Smooth muscle cell (in vitro differentiated cells): ENCODE measurements around the gene GRP. TPM values are rescaled to one million over a fixed set of nuclear protein-coding genes. Genes with fewer than 3 reads are reported as not detected.

ENCODE experiments used
- DNase-seq: peaks from one replicate; lab custom pipeline; 2025; ENCODE audit not compliant: unreplicated experiment; lab: John Stamatoyannopoulos, UW
- H2AFZ ChIP-seq: fragments of 200-600 bp; sonication (generic); 2 replicates; pipeline ENCODE4 v1.6.0; 2016; ENCODE audit warnings: antibody characterized with exemption, low read depth, mild to moderate bottlenecking
- H3F3A ChIP-seq: fragments of 200-600 bp; sonication (generic); 2 replicates; pipeline ENCODE4 v1.6.0; 2017; ENCODE audit warnings: antibody characterized with exemption, low read depth
- H3K27ac ChIP-seq: fragments of 200-600 bp; sonication (generic); 2 replicates; pipeline ENCODE4 v1.5.1; 2016; ENCODE audit warnings: low read depth, mild to moderate bottlenecking
- H3K27me3 ChIP-seq: fragments of 200-600 bp; sonication (generic); 2 replicates; pipeline ENCODE4 v1.6.1; 2016; ENCODE audit warnings: low read depth, mild to moderate bottlenecking
- H3K36me3 ChIP-seq: fragments of 200-600 bp; sonication (generic); 2 replicates; pipeline ENCODE4 v1.5.1; 2016; ENCODE audit warnings: low read depth
- H3K4me1 ChIP-seq: fragments of 200-600 bp; sonication (generic); 2 replicates; pipeline ENCODE4 v1.5.1; 2016; ENCODE audit warnings: low read depth
- H3K4me2 ChIP-seq: fragments of 200-600 bp; sonication (generic); 2 replicates; pipeline ENCODE4 v1.6.0; 2016; ENCODE audit warnings: mild to moderate bottlenecking
- H3K4me3 ChIP-seq: fragments of 200-600 bp; sonication (generic); 2 replicates; pipeline ENCODE4 v1.5.1; 2016; ENCODE audit warnings: mild to moderate bottlenecking
- H3K79me2 ChIP-seq: fragments of 200-600 bp; sonication (generic); 2 replicates; pipeline ENCODE4 v1.6.0; 2016; ENCODE audit warnings: low read depth, mild to moderate bottlenecking
- H3K9ac ChIP-seq: fragments of 200-600 bp; sonication (generic); 2 replicates; pipeline ENCODE4 v1.6.0; 2016; ENCODE audit warnings: low read depth
- H3K9me3 ChIP-seq: fragments of 200-600 bp; sonication (generic); replicated peaks from 2 replicates; pipeline ENCODE4 v1.5.1; 2016; ENCODE audit warnings: low read depth
- H4K20me1 ChIP-seq: fragments of 200-600 bp; sonication (generic); 2 replicates; pipeline ENCODE4 v1.6.0; 2016; ENCODE audit warnings: low read depth
- WGBS: methylation state at CpG from one replicate; pipeline ENCODE4 v1.1.7; 2016; ENCODE audit warnings: low lambda C conversion rate; 5-methylcytosine and 5-hydroxymethylcytosine counted together
- polyA plus RNA-seq: library from polyadenylated mRNA; unstranded; fragments of >200 nt; fragmentation: Nextera tagmentation; extraction: Ambion mirVana; gene quantifications from 2 replicates; pipeline ENCODE4 v1.2.1, GENCODE V29; 2016
- total RNA-seq: library from RNA; depleted of rRNA; stranded (reverse); fragments of >200 nt; gene quantifications from 2 replicates; pipeline ENCODE4 v1.2.3, GENCODE V29; 2014
- TF ChIP-seq, protein P1 (sequence below): fragments of 200-600 bp; sonication (generic); IDR thresholded peaks from 2 replicates; pipeline ENCODE4 v1.5.1; 2017; ENCODE audit warnings: borderline replicate concordance, mild to moderate bottlenecking, antibody characterized with exemption; ENCODE audit not compliant: insufficient read depth, poor library complexity, severe bottlenecking

GRP gene
- total and polyA plus RNA-seq, 2 experiments from 2014 or later = 1.0 TPM; not detected in 1

DNA sequence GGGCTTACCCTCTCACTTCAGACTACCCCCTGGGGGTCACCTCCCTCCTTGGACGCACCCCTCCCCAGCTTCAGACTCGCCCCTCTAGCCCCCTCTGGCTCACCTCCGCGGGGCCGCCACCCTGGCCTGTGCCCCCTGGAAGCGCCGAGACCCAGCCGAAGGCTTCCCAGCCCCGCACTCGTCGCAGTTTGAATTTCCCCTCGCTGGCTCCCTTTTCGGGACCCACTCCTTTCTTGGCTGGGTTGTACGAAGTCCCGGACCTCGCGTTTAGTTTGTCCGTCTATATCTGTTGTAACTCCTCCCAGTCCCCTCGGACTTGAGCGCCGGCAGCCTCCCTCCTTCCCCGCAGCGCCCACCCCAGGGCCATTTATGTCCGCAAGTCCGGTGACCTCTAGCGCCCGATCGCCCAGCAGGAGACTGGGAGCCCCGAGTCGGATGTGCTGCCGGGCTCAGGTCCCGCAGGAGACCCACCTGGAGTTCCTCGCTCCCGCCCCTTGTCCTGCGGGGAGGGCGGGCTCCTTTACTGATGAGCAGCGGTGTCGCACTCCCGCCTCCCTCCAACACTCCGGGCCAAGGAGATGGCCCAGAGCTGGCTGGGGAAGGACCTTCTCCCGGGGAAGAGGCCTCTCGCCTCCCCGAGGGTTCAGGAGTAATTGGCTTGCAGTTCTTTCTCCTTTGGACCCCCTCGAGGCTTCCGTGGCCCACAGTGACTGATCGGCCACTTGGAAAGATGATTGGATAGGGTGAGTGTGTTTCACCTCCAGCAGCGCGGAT lies 54.0 kb downstream of the GRP start:
- Histone ChIP-seq H4K20me1 (no peaks in the 10 kb centered on the region), H3K36me3 (no peaks in the 10 kb centered on the region), H3K79me2 (no peaks in the 10 kb centered on the region), H3K4me2 (peak overlapping the region; percentile 67), H3K27ac (no peak overlapping the region), H3F3A (no peaks in the 10 kb centered on the region), H3K4me3 (no peak overlapping the region), H3K9me3 (no peaks in the 10 kb centered on the region), H3K4me1 (peaks cover 34% of the 10 kb centered on the region), H2AFZ (no peak overlapping the region), H3K9ac (no peak overlapping the region), H3K27me3 (peaks cover 1% of the 10 kb centered on the region)
- TF ChIP-seq, protein P1, sequence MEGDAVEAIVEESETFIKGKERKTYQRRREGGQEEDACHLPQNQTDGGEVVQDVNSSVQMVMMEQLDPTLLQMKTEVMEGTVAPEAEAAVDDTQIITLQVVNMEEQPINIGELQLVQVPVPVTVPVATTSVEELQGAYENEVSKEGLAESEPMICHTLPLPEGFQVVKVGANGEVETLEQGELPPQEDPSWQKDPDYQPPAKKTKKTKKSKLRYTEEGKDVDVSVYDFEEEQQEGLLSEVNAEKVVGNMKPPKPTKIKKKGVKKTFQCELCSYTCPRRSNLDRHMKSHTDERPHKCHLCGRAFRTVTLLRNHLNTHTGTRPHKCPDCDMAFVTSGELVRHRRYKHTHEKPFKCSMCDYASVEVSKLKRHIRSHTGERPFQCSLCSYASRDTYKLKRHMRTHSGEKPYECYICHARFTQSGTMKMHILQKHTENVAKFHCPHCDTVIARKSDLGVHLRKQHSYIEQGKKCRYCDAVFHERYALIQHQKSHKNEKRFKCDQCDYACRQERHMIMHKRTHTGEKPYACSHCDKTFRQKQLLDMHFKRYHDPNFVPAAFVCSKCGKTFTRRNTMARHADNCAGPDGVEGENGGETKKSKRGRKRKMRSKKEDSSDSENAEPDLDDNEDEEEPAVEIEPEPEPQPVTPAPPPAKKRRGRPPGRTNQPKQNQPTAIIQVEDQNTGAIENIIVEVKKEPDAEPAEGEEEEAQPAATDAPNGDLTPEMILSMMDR = no peak
- 4% methylated on average over 39 of the region's 48 CpGs for WGBS
- DNase-seq = no peak

DNA sequence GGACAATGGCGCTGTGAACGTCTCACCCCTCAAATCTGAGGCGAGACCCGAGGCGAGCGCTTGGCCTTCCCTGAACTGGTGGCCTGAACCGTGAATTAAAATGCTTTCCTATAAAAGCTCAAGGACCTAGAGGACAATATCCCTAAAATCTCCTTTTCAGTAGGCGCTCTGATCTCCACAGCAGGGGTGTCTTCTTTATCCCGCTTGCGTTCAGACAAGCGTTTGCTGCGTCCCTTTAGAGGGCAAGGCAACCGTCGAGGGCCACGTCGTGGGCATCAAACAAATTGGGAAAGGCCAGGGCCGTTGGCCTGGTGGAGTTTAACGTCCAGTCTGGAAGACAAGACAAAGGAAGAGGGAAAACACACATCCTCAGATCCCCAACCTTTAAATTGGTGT lies 54.6 kb downstream of the GRP start:
- TF ChIP-seq, protein P1 = no peak
- no peak overlapping the region for H3K27ac ChIP-seq
- H3F3A ChIP-seq = no peaks in the 10 kb centered on the region
- no peaks in the 10 kb centered on the region for H3K9me3 ChIP-seq
- H3K4me3 ChIP-seq = no peak overlapping the region
- H3K9ac ChIP-seq = no peak overlapping the region
- no peak overlapping the region for H3K4me2 ChIP-seq
- no peak for DNase-seq
- H3K4me1 ChIP-seq = peaks cover 34% of the 10 kb centered on the region
- H4K20me1 ChIP-seq = no peaks in the 10 kb centered on the region
- no peak overlapping the region for H2AFZ ChIP-seq
- H3K27me3 ChIP-seq = no peaks in the 10 kb centered on the region
- 8% methylated on average over 18 of the region's 18 CpGs for WGBS
- H3K36me3 ChIP-seq = no peaks in the 10 kb centered on the region
- no peaks in the 10 kb centered on the region for H3K79me2 ChIP-seq

DNA sequence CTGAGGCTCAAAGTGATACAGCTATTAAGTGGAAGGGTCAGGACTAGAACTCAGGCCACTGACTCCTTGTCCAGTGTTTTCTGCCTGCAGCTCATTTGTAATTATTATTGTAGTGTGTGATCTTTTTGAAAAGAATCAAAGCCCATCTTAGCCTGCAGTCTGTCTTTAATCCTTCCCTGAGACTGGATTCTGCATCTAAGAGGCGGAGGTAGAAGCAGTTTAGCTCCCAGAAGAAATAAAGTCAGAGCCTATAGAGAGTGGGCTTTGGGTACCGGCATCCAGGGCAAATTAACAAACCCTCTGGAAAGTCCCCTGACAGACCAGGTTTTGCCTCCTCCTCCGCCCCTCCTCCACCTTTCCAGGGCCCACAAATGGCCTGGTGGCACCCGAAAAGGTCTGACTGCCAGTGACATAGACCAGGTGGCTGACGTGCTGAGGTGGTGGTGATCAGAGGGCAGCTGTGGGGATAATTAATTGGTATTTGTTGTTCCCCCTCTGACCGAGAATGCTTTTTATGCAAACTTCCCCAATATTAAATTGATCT lies 55.5 kb downstream of the GRP start:
- H3F3A ChIP-seq = no peaks in the 10 kb centered on the region
- H3K4me3 ChIP-seq = no peak overlapping the region
- 37% methylated on average over 6 of the region's 6 CpGs for WGBS
- H3K27me3 ChIP-seq = no peaks in the 10 kb centered on the region
- no peaks in the 10 kb centered on the region for H3K79me2 ChIP-seq
- H3K27ac ChIP-seq = no peak overlapping the region
- H3K4me1 ChIP-seq = peaks cover 27% of the 10 kb centered on the region
- H3K4me2 ChIP-seq = no peak overlapping the region
- H2AFZ ChIP-seq = no peak overlapping the region
- H3K36me3 ChIP-seq = no peaks in the 10 kb centered on the region
- TF ChIP-seq, protein P1 = no peak
- no peaks in the 10 kb centered on the region for H3K9me3 ChIP-seq
- no peaks in the 10 kb centered on the region for H4K20me1 ChIP-seq
- DNase-seq = no peak
- no peak overlapping the region for H3K9ac ChIP-seq
